Astrocyte (in vitro differentiated cells and primary cell): ENCODE measurements around the gene AVEN. TPM values are rescaled to one million over a fixed set of nuclear protein-coding genes. Genes with fewer than 3 reads are reported as not detected.

Experiments
- DNase-seq: peaks from one replicate; pipeline ENCODE4 v3.0.0-alpha.2; 2010; ENCODE audit warnings: low read depth
- FAIRE-seq: peaks from 2 replicates; lab custom pipeline; 2011; peaks lifted over from hg19 to GRCh38; lab: Jason Lieb, UNC
- H2AFZ ChIP-seq: 2 replicates; pipeline ENCODE4 v1.6.0; 2012; ENCODE audit warnings: low read depth, low read length, inconsistent platforms
- H3K27ac ChIP-seq: 2 replicates; pipeline ENCODE4 v1.5.1; 2011; ENCODE audit warnings: low read depth, low read length, inconsistent platforms
- H3K27me3 ChIP-seq: 2 replicates; pipeline ENCODE4 v1.6.0; 2011; ENCODE audit warnings: low read length, inconsistent platforms; ENCODE audit not compliant: insufficient read depth
- H3K36me3 ChIP-seq: 2 replicates; pipeline ENCODE4 v1.5.1; 2011; ENCODE audit warnings: low read length, inconsistent platforms; ENCODE audit not compliant: insufficient read depth
- H3K4me1 ChIP-seq: 2 replicates; pipeline ENCODE4 v1.5.1; 2011; ENCODE audit warnings: low read length, inconsistent platforms; ENCODE audit not compliant: insufficient read depth
- H3K4me2 ChIP-seq: 2 replicates; pipeline ENCODE4 v1.6.0; 2012; ENCODE audit warnings: low read length, inconsistent platforms
- H3K4me3 ChIP-seq: 2 replicates; pipeline ENCODE4 v1.5.1; 2011; ENCODE audit warnings: low read depth, mild to moderate bottlenecking, low read length, inconsistent platforms; ENCODE audit not compliant: insufficient read depth
- H3K79me2 ChIP-seq: 2 replicates; pipeline ENCODE4 v1.6.0; 2012; ENCODE audit warnings: mild to moderate bottlenecking, low read length, inconsistent platforms; ENCODE audit not compliant: insufficient read depth
- H3K9ac ChIP-seq: 2 replicates; pipeline ENCODE4 v1.6.0; 2012; ENCODE audit warnings: mild to moderate bottlenecking, low read length, inconsistent platforms
- H3K9me3 ChIP-seq: 2 replicates; pipeline ENCODE4 v1.5.1; 2012; ENCODE audit warnings: low read depth, mild to moderate bottlenecking, low read length, inconsistent platforms; ENCODE audit not compliant: insufficient read depth
- H4K20me1 ChIP-seq: 2 replicates; pipeline ENCODE4 v1.6.0; 2012; ENCODE audit warnings: low read length, inconsistent platforms; ENCODE audit not compliant: insufficient read depth
- H3K27ac Mint-ChIP-seq: one replicate; pipeline ENCODE4 v1.8.0; 2021; ENCODE audit warnings: mild to moderate bottlenecking, mixed read lengths; ENCODE audit not compliant: unreplicated experiment
- H3K27me3 Mint-ChIP-seq: one replicate; pipeline ENCODE4 v1.8.0; 2021; ENCODE audit warnings: low read depth, mixed read lengths; ENCODE audit not compliant: unreplicated experiment
- H3K36me3 Mint-ChIP-seq: one replicate; pipeline ENCODE4 v1.8.0; 2021; ENCODE audit warnings: low read depth, mixed read lengths; ENCODE audit not compliant: unreplicated experiment
- H3K4me1 Mint-ChIP-seq: one replicate; pipeline ENCODE4 v1.8.0; 2021; ENCODE audit warnings: low read depth, mixed read lengths; ENCODE audit not compliant: unreplicated experiment
- H3K4me3 Mint-ChIP-seq: one replicate; pipeline ENCODE4 v1.8.0; 2021; ENCODE audit warnings: mild to moderate bottlenecking, moderate library complexity, mixed read lengths; ENCODE audit not compliant: unreplicated experiment
- H3K9me3 Mint-ChIP-seq: one replicate; pipeline ENCODE4 v1.8.0; 2021; ENCODE audit warnings: mild to moderate bottlenecking, mixed read lengths; ENCODE audit not compliant: unreplicated experiment
- CTCF ChIP-seq: IDR thresholded peaks from 2 replicates; pipeline ENCODE4 v1.5.1; 2011; ENCODE audit warnings: low read depth, mild to moderate bottlenecking, inconsistent platforms, low read length, moderate library complexity; ENCODE audit not compliant: insufficient read depth
- EZH2 ChIP-seq: IDR thresholded peaks from 2 replicates; pipeline ENCODE4 v1.6.1; 2012; ENCODE audit warnings: mild to moderate bottlenecking, low read length, inconsistent platforms; ENCODE audit not compliant: insufficient read depth
- total RNA-seq: library from RNA; stranded (reverse); gene quantifications from 2 replicates; pipeline ENCODE4 v1.2.1, GENCODE V29; 2021

The AVEN gene
- total RNA-seq, 1 donor from 2014 or later = 34.1 TPM

GRCh38 chr15:33844597-33844996, 194.4 kb downstream of the AVEN start:
- H3K27ac Mint-ChIP-seq = no peak overlapping the region
- H3K4me3 ChIP-seq = no peak overlapping the region

GRCh38 chr15:33844186-33844585, 194.8 kb downstream of the AVEN start:
- no peak overlapping the region for H3K4me2 ChIP-seq
- no peak overlapping the region for H3K27ac ChIP-seq
- peaks cover 4% of the 10 kb centered on the region for H3K36me3 Mint-ChIP-seq

More at GRCh38 chr15:33844597-33844996, 194.4 kb downstream of the AVEN start:
- DNase-seq (no peak), FAIRE-seq (no peak)
- Histone ChIP-seq H3K4me1 (no peaks in the 10 kb centered on the region), H3K9ac (no peak overlapping the region), H4K20me1 (no peaks in the 10 kb centered on the region), H3K27ac (no peak overlapping the region), H3K79me2 (no peaks in the 10 kb centered on the region), H3K4me2 (no peak overlapping the region), H2AFZ (no peak overlapping the region), H3K9me3 (no peaks in the 10 kb centered on the region), H3K27me3 (no peaks in the 10 kb centered on the region), H3K36me3 (no peaks in the 10 kb centered on the region)
- Mint-ChIP-seq H3K27me3 (peaks cover 3% of the 10 kb centered on the region), H3K4me3 (no peak overlapping the region), H3K36me3 (peaks cover 4% of the 10 kb centered on the region), H3K4me1 (peaks cover 10% of the 10 kb centered on the region), H3K9me3 (peaks cover 12% of the 10 kb centered on the region)
- TF ChIP-seq EZH2 (no peak), CTCF (no peak)

More at GRCh38 chr15:33844186-33844585, 194.8 kb downstream of the AVEN start:
- Histone ChIP-seq H2AFZ (no peak overlapping the region), H3K4me1 (no peaks in the 10 kb centered on the region), H3K79me2 (no peaks in the 10 kb centered on the region), H3K27me3 (no peaks in the 10 kb centered on the region), H3K4me3 (no peak overlapping the region), H4K20me1 (no peaks in the 10 kb centered on the region), H3K9ac (no peak overlapping the region), H3K9me3 (no peaks in the 10 kb centered on the region), H3K36me3 (no peaks in the 10 kb centered on the region)
- no peak overlapping the region for H3K4me3 Mint-ChIP-seq
- no peak for DNase-seq
- FAIRE-seq = no peak
- TF ChIP-seq EZH2 = no peak
- TF ChIP-seq CTCF = no peak
- H3K27me3 Mint-ChIP-seq = peaks cover 3% of the 10 kb centered on the region
- H3K9me3 Mint-ChIP-seq = peaks cover 13% of the 10 kb centered on the region
- peaks cover 10% of the 10 kb centered on the region for H3K4me1 Mint-ChIP-seq
- H3K27ac Mint-ChIP-seq = no peak overlapping the region
